Epidermal melanocyte (primary cell): ENCODE measurements around the gene ABCB8.
"Not testable (repeated sequence)": the region's sequence is repeated elsewhere in the genome, so short reads cannot be mapped to it uniquely, and the experiment has no call there.

ENCODE experiments used
- DNase-seq: peaks from one replicate; pipeline ENCODE4 v3.0.0; 2011; ENCODE audit warnings: low spot score; ENCODE audit not compliant: insufficient read length

Gene ABCB8

GRCh38 chr7:151013733-151014497 lies 14.3 kb upstream of the ABCB8 start:
- DNase-seq = peak; percentile 57

GRCh38 chr7:151014950-151015349 lies 13.3 kb upstream of the ABCB8 start:
- DNase-seq = no peak

- DNase-seq = no peak
Observed at GRCh38 chr7:151015967-151016366, 12.3 kb upstream of the ABCB8 start.

- DNase-seq = no peak
Observed at GRCh38 chr7:151016505-151016904, 11.7 kb upstream of the ABCB8 start.

- no peak for DNase-seq
Observed at GRCh38 chr7:151016942-151017341, 11.3 kb upstream of the ABCB8 start.

GRCh38 chr7:151017370-151017952 lies 10.8 kb upstream of the ABCB8 start:
- no peak for DNase-seq

- peak; percentile 53 for DNase-seq
Observed at GRCh38 chr7:151017953-151018420, 10.3 kb upstream of the ABCB8 start.

- DNase-seq = no peak
Observed at GRCh38 chr7:151018421-151019129, 9.7 kb upstream of the ABCB8 start.

GRCh38 chr7:151019130-151019447 lies 9.2 kb upstream of the ABCB8 start:
- no peak for DNase-seq

- DNase-seq = no peak
Observed at GRCh38 chr7:151020231-151020630, 8.0 kb upstream of the ABCB8 start.

- no peak for DNase-seq
Observed at GRCh38 chr7:151023232-151023631, 5.0 kb upstream of the ABCB8 start.

- no peak for DNase-seq
Observed at GRCh38 chr7:151024435-151025056, 3.7 kb upstream of the ABCB8 start, which contains the start of gene ATG9B. TSS of gene ATG9B (minus strand) at chr7:151024494. CDS start at chr7:151024423, 71 bp downstream.

GRCh38 chr7:151025924-151026671 lies 2.2 kb upstream of the ABCB8 start:
- no peak for DNase-seq

GRCh38 chr7:151026771-151027727 lies 1.2 kb upstream of the ABCB8 start:
- not testable (repeated sequence) for DNase-seq

GRCh38 chr7:151027728-151028130 lies 521 bp upstream of the ABCB8 start:
- not testable (repeated sequence) for DNase-seq

- DNase-seq = no peak
Observed at GRCh38 chr7:151028948-151029501, 775 bp downstream of the ABCB8 start.

GRCh38 chr7:151031011-151031410 lies 2.8 kb downstream of the ABCB8 start:
- no peak for DNase-seq

- no peak for DNase-seq
Observed at GRCh38 chr7:151032936-151033863, 5.0 kb downstream of the ABCB8 start.

GRCh38 chr7:151033864-151034249 lies 5.6 kb downstream of the ABCB8 start:
- no peak for DNase-seq
